Sigmoid colon (tissue), 4 donors: ENCODE results near the gene CACNA1C.

ENCODE experiments used
- CTCF ChIP-seq, 4 experiments: fragments of 450-650 bp in 3 of 4; fragments of 200-600 bp in 1 of 4; IDR thresholded peaks; one replicate each; pipeline ENCODE4 v1.5.1; 2016 to 2019; ENCODE audit warnings: antibody characterized with exemption in 4 of 4, mild to moderate bottlenecking in 3 of 4, moderate library complexity in 2 of 4
- EP300 ChIP-seq, 4 donors: sonication (generic); formaldehyde crosslinking; IDR thresholded peaks; one replicate each; pipeline ENCODE4 v1.6.1; 2017; ENCODE audit warnings: antibody characterized with exemption in 4 of 4
- POLR2A ChIP-seq, 2 donors: fragments of 450-650 bp; IDR thresholded peaks; one replicate each; pipeline ENCODE4 v1.6.1; 2016; ENCODE audit warnings: antibody characterized with exemption in 2 of 2, mild to moderate bottlenecking in 2 of 2, moderate library complexity in 2 of 2
- POLR2AphosphoS5 ChIP-seq, 4 donors: sonication (generic); formaldehyde crosslinking; IDR thresholded peaks; one replicate each; pipeline ENCODE4 v1.6.1; 2017; ENCODE audit warnings: antibody characterized with exemption in 4 of 4

DNA sequence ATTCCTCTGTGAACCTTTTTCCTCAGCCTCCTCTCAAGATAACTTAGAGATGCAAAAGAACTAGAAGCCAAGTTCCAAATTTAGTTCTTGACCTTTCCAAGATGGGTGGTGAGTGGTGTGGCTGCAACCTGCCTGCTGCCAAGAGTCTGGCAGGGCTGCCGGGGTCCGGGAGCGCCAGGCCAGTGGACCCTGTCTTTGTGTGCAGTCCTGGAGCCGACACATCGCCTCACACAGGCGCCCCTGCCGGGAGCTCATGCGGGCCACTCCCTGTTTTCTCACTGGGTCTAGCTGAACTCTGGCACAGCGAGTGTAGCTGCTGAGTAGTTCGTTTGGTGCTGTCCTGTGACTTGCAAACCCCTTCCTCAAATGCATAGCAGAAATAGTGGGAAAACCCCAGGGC is 84.9 kb downstream of the CACNA1C start:
- no peak for TF ChIP-seq POLR2A (IDR thresholded peaks at IDR 0.05)
- TF ChIP-seq CTCF (IDR thresholded peaks at IDR 0.05) = no peak
- TF ChIP-seq POLR2AphosphoS5 (IDR thresholded peaks at IDR 0.05) = no peak
- TF ChIP-seq EP300 (IDR thresholded peaks at IDR 0.05) = no peak
